HepG2 (cell line): ENCODE measurements around the gene NTM. TPM values are rescaled to one million over a fixed set of nuclear protein-coding genes. Genes with fewer than 3 reads are reported as not detected.

Experiments used
- ATAC-seq: fragments of 200-7000 bp; cut with Tn5 transposase; 3 replicates; pipeline ENCODE4 v1.9.1; 2020; ENCODE audit warnings: mild to moderate bottlenecking, moderate library complexity
- BruUV-seq: library from RNA; stranded (reverse); fragments of 400-500 nt; replicated peaks from 2 replicates; lab custom pipeline; 2021; lab: Mats Ljungman, UMichigan
- CTCF ChIA-PET: fragments of 300-600 bp; formaldehyde crosslinking; extraction: SDS; loops from one replicate; lab custom pipeline; 2021; ENCODE audit warnings: low total read pairs, inconsistent platforms, low intra/inter-chr PET ratio; lab: Yijun Ruan, JAX
- POLR2A ChIA-PET: fragments of 350-600 bp; sonication (Branson Sonifier 250); formaldehyde crosslinking; loops from one replicate; lab custom pipeline; 2020; ENCODE audit warnings: antibody characterized with exemption, inconsistent platforms; lab: Yijun Ruan, JAX
- DNase-seq: peaks from one replicate; pipeline ENCODE4 v3.0.0-alpha.2; 2015; ENCODE audit warnings: low spot score
- FAIRE-seq: peaks from 3 replicates; lab custom pipeline; 2011; peaks lifted over from hg19 to GRCh38; lab: Jason Lieb, UNC
- H2AFZ ChIP-seq: one replicate; pipeline ENCODE4 v1.6.1; 2011; ENCODE audit warnings: low read length, inconsistent platforms
- H3K27ac ChIP-seq: fragments of 300-600 bp; 3 replicates; pipeline ENCODE4 v1.8.0; 2011; ENCODE audit warnings: mixed run types, mild to moderate bottlenecking, mixed read lengths, low read length, inconsistent platforms; ENCODE audit not compliant: insufficient read depth; ENCODE audit errors: extremely low read length
- H3K27me3 ChIP-seq, 2 experiments: fragments of 200-600 bp in 1 of 2; 2 replicates in 1 of 2; 3 replicates in 1 of 2; pipeline versions ENCODE4 v1.6.0 to v1.8.0; 2011; ENCODE audit warnings: low read length in 2 of 2, mild to moderate bottlenecking in 2 of 2, moderate library complexity in 2 of 2, inconsistent platforms in 1 of 2; ENCODE audit not compliant: insufficient read depth in 2 of 2, control insufficient read depth in 1 of 2
- H3K36me3 ChIP-seq, 2 experiments: fragments of 200-600 bp in 1 of 2; replicated peaks in 1 of 2; 2 replicates in 1 of 2; 3 replicates in 1 of 2; pipeline versions ENCODE4 v1.5.1 to v1.8.0; 2011; ENCODE audit warnings: low read length in 2 of 2, inconsistent platforms in 1 of 2; ENCODE audit not compliant: insufficient read depth in 2 of 2, control insufficient read depth in 1 of 2
- H3K4me1 ChIP-seq: 2 replicates; pipeline ENCODE4 v1.5.1; 2012; ENCODE audit warnings: low read length, inconsistent platforms; ENCODE audit not compliant: insufficient read depth
- H3K4me2 ChIP-seq: 2 replicates; pipeline ENCODE4 v1.6.0; 2011; ENCODE audit warnings: low read depth, low read length, inconsistent platforms
- H3K4me3 ChIP-seq, 3 experiments: fragments of 200-600 bp in 1 of 3; sonication (generic), shearing (Covaris generic) in 1 of 3; replicated peaks in 1 of 3; 2 replicates each; pipeline ENCODE4 v1.5.1; 2011 to 2016; ENCODE audit warnings: low read length in 3 of 3, inconsistent platforms in 2 of 3, low read depth in 2 of 3, mild to moderate bottlenecking in 2 of 3, control low read depth in 1 of 3, mixed read lengths in 1 of 3; ENCODE audit not compliant: insufficient read depth in 1 of 3
- H3K79me2 ChIP-seq: one replicate; pipeline ENCODE4 v1.6.1; 2011; ENCODE audit warnings: low read length, inconsistent platforms; ENCODE audit not compliant: insufficient read depth
- H3K9ac ChIP-seq: 2 replicates; pipeline ENCODE4 v1.6.0; 2011; ENCODE audit warnings: mild to moderate bottlenecking, low read depth, low read length, inconsistent platforms; ENCODE audit not compliant: insufficient read depth
- H3K9me3 ChIP-seq: 2 replicates; pipeline ENCODE4 v1.5.1; 2012; ENCODE audit warnings: mild to moderate bottlenecking, low read length
- H4K20me1 ChIP-seq: 2 replicates; pipeline ENCODE4 v1.6.0; 2011; ENCODE audit warnings: inconsistent platforms, mild to moderate bottlenecking, low read length, moderate library complexity; ENCODE audit not compliant: insufficient read depth
- ETV6 ChIP-seq: sonication (generic); formaldehyde crosslinking; conservative IDR thresholded peaks from 2 replicates; pipeline ENCODE4 v1.4.0; 2020; ENCODE audit warnings: missing genetic modification reagents
- GABPA ChIP-seq, 2 experiments: IDR thresholded peaks; 2 replicates each; pipeline ENCODE4 v1.6.1; 2011 to 2016; ENCODE audit warnings: low read depth in 2 of 2, low read length in 1 of 2, missing biosample characterization in 1 of 2, missing genetic modification characterization in 1 of 2
- HOXA9 ChIP-seq: sonication (generic); formaldehyde crosslinking; IDR thresholded peaks from 2 replicates; pipeline ENCODE4 v1.8.1; 2022; ENCODE audit warnings: missing genetic modification reagents, mild to moderate bottlenecking, moderate library complexity, borderline replicate concordance
- MBD4 ChIP-seq: IDR thresholded peaks from 2 replicates; pipeline ENCODE4 v1.6.1; 2012; ENCODE audit warnings: low read length, inconsistent platforms, borderline replicate concordance
- NFE2L1 ChIP-seq: sonication (generic); formaldehyde crosslinking; IDR thresholded peaks from 2 replicates; pipeline ENCODE4 v1.4.0; 2020; ENCODE audit warnings: missing genetic modification reagents, mild to moderate bottlenecking, borderline replicate concordance
- TEAD3 ChIP-seq: optimal IDR thresholded peaks from 2 replicates; pipeline ENCODE3; 2016; ENCODE audit warnings: borderline replicate concordance
- ZFP82 ChIP-seq: sonication (generic); formaldehyde crosslinking; IDR thresholded peaks from 2 replicates; pipeline ENCODE4 v1.5.1; 2020; ENCODE audit warnings: mild to moderate bottlenecking, missing genetic modification reagents, borderline replicate concordance
- ZNF501 ChIP-seq: sonication (generic); formaldehyde crosslinking; IDR thresholded peaks from 2 replicates; pipeline ENCODE4 v1.5.1; 2020; ENCODE audit warnings: mild to moderate bottlenecking, moderate library complexity, missing genetic modification reagents
- ZNF597 ChIP-seq: sonication (generic); formaldehyde crosslinking; IDR thresholded peaks from 2 replicates; pipeline ENCODE4 v1.5.0; 2020; ENCODE audit warnings: missing genetic modification reagents
- ZNF598 ChIP-seq: sonication (generic); formaldehyde crosslinking; IDR thresholded peaks from 2 replicates; pipeline ENCODE4 v1.5.1; 2020; ENCODE audit warnings: mild to moderate bottlenecking, missing genetic modification reagents, borderline replicate concordance
- ZNF75D ChIP-seq: sonication (generic); formaldehyde crosslinking; IDR thresholded peaks from 2 replicates; pipeline ENCODE4 v1.8.1; 2023; ENCODE audit warnings: missing genetic modification reagents, mild to moderate bottlenecking, borderline replicate concordance
- ZNF788 ChIP-seq: sonication (generic); formaldehyde crosslinking; IDR thresholded peaks from 2 replicates; pipeline ENCODE4 v1.5.0; 2020; ENCODE audit warnings: mild to moderate bottlenecking, missing genetic modification reagents, borderline replicate concordance
- WGBS: methylation state at CpG from one replicate; pipeline ENCODE4 v1.1.6; 2017; ENCODE audit warnings: low lambda C conversion rate; 5-methylcytosine and 5-hydroxymethylcytosine counted together
- in situ Hi-C: cut with HindIII; loops from 2 replicates; pipeline ENCODE4 v1.10.0; 2017; ENCODE audit warnings: low pct_unique_long_range_greater_than_20kb; ENCODE audit not compliant: extremely low pct_ligation_motif_present
- intact Hi-C: fragments of 100-400 bp; cut with micrococcal nuclease; formaldehyde crosslinking; loops from one replicate; pipeline ENCODE4 v1.10.0; 2022; ENCODE audit not compliant: unreplicated experiment
- polyA plus RNA-seq, 8 experiments: library from polyadenylated mRNA; depleted of rRNA in 3 of 8; stranded (reverse) in 7 of 8; unstranded in 1 of 8; fragments of >200 nt; fragmentation: Illumina TruSeq in 4 of 8; extraction: Trizol in 4 of 8; gene quantifications; 2 replicates each; pipeline versions ENCODE4 v1.2.1 to v1.2.3, GENCODE V29; 2011 to 2016; ENCODE audit warnings: low read depth in 4 of 8, missing spikeins in 1 of 8, mixed read lengths in 1 of 8; ENCODE audit not compliant: insufficient read depth in 1 of 8
- total RNA-seq, 5 experiments: library from RNA; depleted of rRNA; stranded (reverse); fragments of >200 nt; fragmentation: Illumina TruSeq; extraction: Trizol; gene quantifications; 2 replicates each; pipeline ENCODE4 v1.2.3, GENCODE V29; 2016; ENCODE audit warnings: low read depth in 1 of 5

NTM gene
- total and polyA plus RNA-seq, 2 of the 13 experiments (the other 11 are each of a cell fraction or from before 2014, with no cell fraction given), result not detected

GRCh38 chr11:131328843-131329242 lies 41.6 kb upstream of the NTM start:
- 0% methylated on average over 3 of the region's 3 CpGs for WGBS
- H3K4me2 ChIP-seq, result no peak overlapping the region
- H3K79me2 ChIP-seq, result no peaks in the 10 kb centered on the region
- TF ChIP-seq ZNF598 (CRISPR knock-in tag) (no peak), ZNF75D (CRISPR knock-in tag) (no peak), TEAD3 (no peak), GABPA (IDR thresholded peaks at IDR 0.05; ENCODE audit: low read depth, low read length) (no peak), GABPA (CRISPR knock-in tag; IDR thresholded peaks at IDR 0.05; ENCODE audit: low read depth) (no peak), ETV6 (CRISPR knock-in tag) (no peak), ZFP82 (CRISPR knock-in tag) (no peak), ZNF597 (no peak), ZNF788 (CRISPR knock-in tag) (no peak), ZNF501 (CRISPR knock-in tag) (no peak), NFE2L1 (no peak), HOXA9 (CRISPR knock-in tag) (no peak), MBD4 (no peak)
- TF ChIP-seq, all 625 proteins: peak for 0
- Histone ChIP-seq H4K20me1 (no peaks in the 10 kb centered on the region), H3K36me3 (no peaks in the 10 kb centered on the region), H3K27ac (no peak overlapping the region), H2AFZ (no peak overlapping the region), H3K9me3 (no peaks in the 10 kb centered on the region), H3K9ac (no peak overlapping the region), H3K4me1 (no peaks in the 10 kb centered on the region), H3K4me3 (no peak overlapping the region), H3K27me3 (peaks cover 0 to 2% of the 10 kb centered on the region in 2 experiments; a peak in 2 of 5 replicates)
- FAIRE-seq (no peak), ATAC-seq (no peak), DNase-seq (no peak)
- ChIA-PET CTCF (no interaction called here), POLR2A (no interaction called here)
- in situ Hi-C loops (no loop called here), intact Hi-C loops (no loop called here)
- BruUV-seq, result no TSS peak
